ENCODE results near the gene DUSP19.

- TF ChIP-seq REST (IDR thresholded peaks at IDR 0.05) (no peak), JUND (IDR thresholded peaks at IDR 0.05) (no peak), CTCF (IDR thresholded peaks at IDR 0.05; ENCODE audit: low read depth, low read length, missing input control) (no peak), EGR1 (IDR thresholded peaks at IDR 0.05; ENCODE audit: low read depth in 2 of 2) (no peak), FOXA2 (IDR thresholded peaks at IDR 0.05) (no peak)
- TF ChIP-seq, protein P1, sequence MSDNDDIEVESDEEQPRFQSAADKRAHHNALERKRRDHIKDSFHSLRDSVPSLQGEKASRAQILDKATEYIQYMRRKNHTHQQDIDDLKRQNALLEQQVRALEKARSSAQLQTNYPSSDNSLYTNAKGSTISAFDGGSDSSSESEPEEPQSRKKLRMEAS (IDR thresholded peaks at IDR 0.05) = no peak
Measured at GRCh38 chr2:183063083-183063482, 15.5 kb upstream of the DUSP19 start.

Measured in liver (tissue), 3 donors.